HAP-1 (cell line): ENCODE results near the gene EDEM1.

Source experiments
- DNase-seq, 2 experiments: peaks; one replicate each; pipeline ENCODE4 v3.0.0-alpha.2; 2016 to 2020; ENCODE audit warnings: low spot score in 2 of 2
- H3K27me3 ChIP-seq: fragments of 250-450 bp; sonication (Bioruptor Pico); 2 replicates; pipeline ENCODE4 v1.5.1; 2020; ENCODE audit warnings: low read depth, mild to moderate bottlenecking, moderate library complexity
- H3K36me3 ChIP-seq: fragments of 250-450 bp; sonication (Bioruptor Pico); replicated peaks from 2 replicates; pipeline ENCODE4 v1.5.1; 2020; ENCODE audit warnings: mild to moderate bottlenecking
- H3K4me1 ChIP-seq: fragments of 250-450 bp; sonication (Bioruptor Pico); 2 replicates; pipeline ENCODE4 v1.5.1; 2020; ENCODE audit warnings: mild to moderate bottlenecking
- H3K4me3 ChIP-seq: fragments of 250-450 bp; sonication (Bioruptor Pico); 2 replicates; pipeline ENCODE4 v1.5.1; 2020; ENCODE audit warnings: mild to moderate bottlenecking, moderate library complexity
- H3K9me3 ChIP-seq: fragments of 250-450 bp; sonication (Bioruptor Pico); 2 replicates; pipeline ENCODE4 v1.5.1; 2020; ENCODE audit warnings: mild to moderate bottlenecking, moderate library complexity
- in situ Hi-C: fragments of 300-500 bp; cut with MboI; formaldehyde crosslinking; loops from 3 replicates; pipeline ENCODE4 v1.14.3; 2020; ENCODE audit warnings: low sequenced_read_pairs, inconsistent platforms, mixed read lengths

The EDEM1 gene

GRCh38 chr3:5264093-5264600, 76.6 kb downstream of the EDEM1 start:
- H3K9me3 ChIP-seq = no peaks in the 10 kb centered on the region
- H3K36me3 ChIP-seq = no peaks in the 10 kb centered on the region
- no peaks in the 10 kb centered on the region for H3K27me3 ChIP-seq
- in situ Hi-C loops = no loop called here
- H3K4me3 ChIP-seq = no peak overlapping the region
- no peaks in the 10 kb centered on the region for H3K4me1 ChIP-seq
- no peak for DNase-seq

- Histone ChIP-seq H3K36me3 (no peaks in the 10 kb centered on the region), H3K9me3 (no peaks in the 10 kb centered on the region), H3K4me1 (no peaks in the 10 kb centered on the region), H3K4me3 (no peak overlapping the region), H3K27me3 (no peaks in the 10 kb centered on the region)
- no peak for DNase-seq
- in situ Hi-C loops = no loop called here
These were observed 77.6 kb downstream of the EDEM1 start for GRCh38 chr3:5264896-5265770.

- in situ Hi-C loops = no loop called here
- H3K27me3 ChIP-seq = no peaks in the 10 kb centered on the region
These were observed 79.7 kb downstream of the EDEM1 start for GRCh38 chr3:5267252-5267651.

GRCh38 chr3:5267889-5268288, 80.4 kb downstream of the EDEM1 start:
- H3K4me1 ChIP-seq = no peaks in the 10 kb centered on the region
- in situ Hi-C loops = no loop called here

More at GRCh38 chr3:5267252-5267651, 79.7 kb downstream of the EDEM1 start:
- Histone ChIP-seq H3K9me3 (no peaks in the 10 kb centered on the region), H3K36me3 (no peaks in the 10 kb centered on the region), H3K4me3 (no peak overlapping the region), H3K4me1 (no peaks in the 10 kb centered on the region)
- DNase-seq = no peak

More at GRCh38 chr3:5267889-5268288, 80.4 kb downstream of the EDEM1 start:
- H3K27me3 ChIP-seq = no peaks in the 10 kb centered on the region
- H3K4me3 ChIP-seq = no peak overlapping the region
- H3K36me3 ChIP-seq = no peaks in the 10 kb centered on the region
- H3K9me3 ChIP-seq = no peaks in the 10 kb centered on the region
- no peak for DNase-seq
